Measurements from ENCODE around the gene IRGC.

GRCh38 chr19:43749152-43749551 lies 33.3 kb downstream of the IRGC start:
- TF ChIP-seq CTCF (IDR thresholded peaks at IDR 0.05) (no peak), EP300 (IDR thresholded peaks at IDR 0.05) (no peak)
